ENCODE results near the gene GLI3.
"Not testable (repeated sequence)": the region's sequence is repeated elsewhere in the genome, so short reads cannot be mapped to it uniquely, and the experiment has no call there.

The GLI3 gene

DNA sequence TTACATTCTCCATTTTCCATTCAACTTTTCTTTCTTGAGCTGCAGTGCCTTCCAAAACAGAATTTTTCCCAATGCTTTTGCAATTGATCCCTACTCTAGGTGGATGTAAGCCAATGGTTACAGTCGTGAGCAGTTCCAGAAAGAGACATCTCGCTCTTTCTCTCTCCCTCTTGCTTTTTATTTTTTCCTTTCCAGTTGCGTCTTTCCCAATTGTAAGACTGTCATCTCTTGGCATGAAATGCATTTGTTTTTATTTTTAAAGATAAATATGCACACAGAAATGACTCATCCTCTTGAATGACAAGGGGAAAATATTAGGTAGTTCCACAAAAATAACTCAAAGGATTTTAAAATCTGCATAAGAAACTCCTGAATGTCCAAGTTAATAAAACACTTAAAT lies 25.1 kb downstream of the GLI3 start:
- TF ChIP-seq, protein P1, sequence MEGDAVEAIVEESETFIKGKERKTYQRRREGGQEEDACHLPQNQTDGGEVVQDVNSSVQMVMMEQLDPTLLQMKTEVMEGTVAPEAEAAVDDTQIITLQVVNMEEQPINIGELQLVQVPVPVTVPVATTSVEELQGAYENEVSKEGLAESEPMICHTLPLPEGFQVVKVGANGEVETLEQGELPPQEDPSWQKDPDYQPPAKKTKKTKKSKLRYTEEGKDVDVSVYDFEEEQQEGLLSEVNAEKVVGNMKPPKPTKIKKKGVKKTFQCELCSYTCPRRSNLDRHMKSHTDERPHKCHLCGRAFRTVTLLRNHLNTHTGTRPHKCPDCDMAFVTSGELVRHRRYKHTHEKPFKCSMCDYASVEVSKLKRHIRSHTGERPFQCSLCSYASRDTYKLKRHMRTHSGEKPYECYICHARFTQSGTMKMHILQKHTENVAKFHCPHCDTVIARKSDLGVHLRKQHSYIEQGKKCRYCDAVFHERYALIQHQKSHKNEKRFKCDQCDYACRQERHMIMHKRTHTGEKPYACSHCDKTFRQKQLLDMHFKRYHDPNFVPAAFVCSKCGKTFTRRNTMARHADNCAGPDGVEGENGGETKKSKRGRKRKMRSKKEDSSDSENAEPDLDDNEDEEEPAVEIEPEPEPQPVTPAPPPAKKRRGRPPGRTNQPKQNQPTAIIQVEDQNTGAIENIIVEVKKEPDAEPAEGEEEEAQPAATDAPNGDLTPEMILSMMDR (conservative IDR thresholded peaks at IDR 0.05): no peak
- H3K27ac ChIP-seq: no peak overlapping the region

DNA sequence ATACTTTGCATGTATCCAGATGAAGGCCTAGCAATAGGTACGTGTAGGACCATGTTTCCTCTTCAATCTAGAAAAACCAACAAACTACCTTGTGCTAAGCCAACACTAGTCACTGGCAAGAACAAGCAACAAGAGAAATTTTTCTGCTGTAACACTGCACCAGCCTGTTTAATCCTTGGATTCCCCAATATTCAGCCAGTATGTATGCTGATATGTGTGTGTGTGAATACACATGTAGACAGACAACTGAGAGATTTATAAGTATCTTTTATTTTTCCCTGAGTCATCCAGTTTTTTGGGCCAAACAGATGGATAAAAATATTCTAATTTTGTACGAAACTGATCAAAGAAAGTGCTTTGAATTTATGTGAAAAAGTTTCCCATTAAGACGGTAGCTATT lies 26.2 kb downstream of the GLI3 start:
- TF ChIP-seq, protein P1 (conservative IDR thresholded peaks at IDR 0.05): no peak
- no peak overlapping the region for H3K27ac ChIP-seq

DNA sequence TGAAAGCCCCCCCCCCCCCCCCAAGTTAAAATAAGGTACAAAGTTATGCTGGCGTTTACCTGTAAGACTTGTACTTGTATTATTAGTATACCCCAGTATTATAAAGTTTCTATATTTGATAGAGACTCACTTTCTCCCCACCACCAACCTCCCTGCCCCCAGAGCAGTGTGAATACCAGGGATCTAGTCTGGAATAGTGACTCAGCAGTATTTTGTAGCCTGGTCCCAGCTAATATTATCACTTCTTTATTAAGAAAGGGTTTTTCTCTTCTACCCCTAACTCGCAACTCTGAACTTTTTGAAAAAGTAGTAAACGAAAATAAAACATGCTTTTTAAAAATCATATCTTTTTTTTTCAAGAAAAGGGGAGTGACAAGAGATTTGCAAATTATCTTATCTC lies 26.7 kb downstream of the GLI3 start:
- TF ChIP-seq, protein P1 (conservative IDR thresholded peaks at IDR 0.05): no peak
- H3K27ac ChIP-seq: no peak overlapping the region

DNA sequence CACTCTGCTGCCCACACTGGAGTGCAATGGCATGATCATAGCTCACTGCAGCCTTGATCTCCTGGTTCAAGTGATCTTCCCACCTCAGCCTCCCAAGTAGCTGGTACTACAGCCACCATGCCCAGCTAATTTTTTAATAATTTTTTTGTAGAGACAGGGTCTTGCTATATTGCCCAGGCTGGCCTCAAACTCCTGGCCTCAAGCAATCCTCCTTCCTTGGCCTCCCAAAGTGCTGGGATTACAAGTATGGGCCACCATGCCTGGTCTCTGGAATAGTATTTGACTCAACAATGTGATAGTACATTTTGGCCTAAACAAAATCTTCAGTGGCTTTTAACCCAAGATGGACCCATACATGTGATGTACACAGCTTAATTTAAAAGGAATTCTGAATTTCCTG lies 27.9 kb downstream of the GLI3 start:
- not testable (repeated sequence) for H3K27ac ChIP-seq

DNA sequence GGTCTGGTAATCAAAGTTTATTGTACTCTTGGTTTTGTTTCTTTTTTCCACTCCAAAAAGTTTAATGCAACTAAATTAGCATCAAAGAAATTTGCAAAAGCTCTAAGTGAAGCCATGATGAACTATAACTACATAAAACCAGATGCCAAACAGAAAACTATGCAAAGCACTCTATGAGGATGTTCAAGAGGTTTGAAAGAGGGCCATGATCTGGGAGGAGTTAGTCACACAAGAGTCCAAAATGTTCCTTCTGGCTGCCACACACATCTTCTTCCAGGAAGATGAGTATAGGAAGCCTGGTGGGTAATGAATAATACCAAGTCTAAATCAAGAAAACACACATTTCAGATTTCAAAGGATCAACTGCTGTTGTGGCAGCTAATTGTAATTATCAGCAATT lies 28.4 kb downstream of the GLI3 start:
- TF ChIP-seq, protein P1 (conservative IDR thresholded peaks at IDR 0.05): no peak
- no peak overlapping the region for H3K27ac ChIP-seq

DNA sequence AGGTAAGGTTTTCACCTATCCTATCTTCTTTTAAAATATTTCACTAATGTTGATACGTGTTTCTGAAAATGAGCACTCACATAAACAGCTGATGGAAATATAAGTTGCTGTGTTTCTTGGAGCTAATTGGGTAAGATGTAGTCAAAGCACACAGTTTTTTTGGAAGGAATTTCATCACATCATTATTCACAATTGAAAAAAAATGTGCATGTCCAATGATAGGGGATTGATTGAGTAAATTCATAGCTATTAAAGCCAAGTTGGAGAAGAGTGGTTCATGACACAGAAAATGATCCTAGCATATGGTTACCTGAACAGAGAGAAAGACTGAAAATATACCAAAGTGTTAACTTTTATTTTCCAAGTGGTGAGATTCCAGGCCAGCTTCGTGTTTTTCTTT lies 29.6 kb downstream of the GLI3 start:
- TF ChIP-seq, protein P1 (conservative IDR thresholded peaks at IDR 0.05): no peak

DNA sequence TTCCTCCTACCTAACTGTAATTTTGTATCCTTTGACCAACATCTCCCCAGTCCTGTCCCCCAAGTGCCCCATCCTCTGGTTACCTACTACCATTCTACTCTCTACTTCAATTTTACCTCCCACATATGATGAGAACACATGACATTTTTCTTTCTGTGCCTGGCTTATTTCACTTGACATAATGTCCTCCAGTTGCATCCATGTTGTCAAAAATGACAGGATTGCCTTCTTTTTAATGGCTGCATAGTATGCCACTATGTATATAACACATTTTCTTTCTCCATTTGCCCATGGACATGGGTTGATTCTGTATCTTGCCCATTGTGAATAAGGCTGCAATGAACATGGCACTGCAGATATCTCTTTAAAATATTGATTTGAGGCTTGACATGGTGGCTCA lies 33.7 kb downstream of the GLI3 start:
- TF ChIP-seq, protein P1 (conservative IDR thresholded peaks at IDR 0.05): no peak

More for the DNA sequence above, 29.6 kb downstream of the GLI3 start:
- no peak overlapping the region for H3K27ac ChIP-seq

DNA sequence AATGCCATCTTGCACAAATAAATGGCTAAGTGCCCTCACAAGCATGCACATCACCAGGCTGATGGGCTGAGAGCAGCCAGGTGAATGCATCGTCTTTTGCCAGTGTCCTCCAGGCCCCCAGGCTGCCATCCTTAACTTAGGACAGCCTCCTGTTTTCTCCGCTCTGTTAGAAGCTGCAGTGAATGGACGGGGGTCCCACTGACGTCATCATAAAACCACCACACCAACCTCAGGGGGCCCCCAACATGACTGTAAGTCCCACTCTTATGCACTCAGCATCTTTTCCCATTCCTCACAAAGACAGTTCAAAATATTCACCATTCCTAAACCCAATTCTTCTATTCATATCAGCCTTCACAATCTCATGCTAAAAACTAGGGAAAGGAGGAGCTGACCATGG lies 34.4 kb downstream of the GLI3 start:
- TF ChIP-seq, protein P1 (conservative IDR thresholded peaks at IDR 0.05): no peak
- no peak overlapping the region for H3K27ac ChIP-seq

More for the DNA sequence above, 33.7 kb downstream of the GLI3 start:
- H3K27ac ChIP-seq: no peak overlapping the region

Data from VCaP (cell line).